GM19397 (cell line): Measurements from ENCODE around the gene ADAM11.

ENCODE experiments used
- ATAC-seq: cut with Tn5 transposase; IDR thresholded peaks from one replicate; pipeline ENCODE4 v1.9.1; 2021; ENCODE audit warnings: mild to moderate bottlenecking, moderate library complexity; ENCODE audit not compliant: unreplicated experiment

Gene ADAM11

GRCh38 chr17:44775136-44775837, 16.5 kb downstream of the ADAM11 start:
- peak; percentile 80 for ATAC-seq

DNA sequence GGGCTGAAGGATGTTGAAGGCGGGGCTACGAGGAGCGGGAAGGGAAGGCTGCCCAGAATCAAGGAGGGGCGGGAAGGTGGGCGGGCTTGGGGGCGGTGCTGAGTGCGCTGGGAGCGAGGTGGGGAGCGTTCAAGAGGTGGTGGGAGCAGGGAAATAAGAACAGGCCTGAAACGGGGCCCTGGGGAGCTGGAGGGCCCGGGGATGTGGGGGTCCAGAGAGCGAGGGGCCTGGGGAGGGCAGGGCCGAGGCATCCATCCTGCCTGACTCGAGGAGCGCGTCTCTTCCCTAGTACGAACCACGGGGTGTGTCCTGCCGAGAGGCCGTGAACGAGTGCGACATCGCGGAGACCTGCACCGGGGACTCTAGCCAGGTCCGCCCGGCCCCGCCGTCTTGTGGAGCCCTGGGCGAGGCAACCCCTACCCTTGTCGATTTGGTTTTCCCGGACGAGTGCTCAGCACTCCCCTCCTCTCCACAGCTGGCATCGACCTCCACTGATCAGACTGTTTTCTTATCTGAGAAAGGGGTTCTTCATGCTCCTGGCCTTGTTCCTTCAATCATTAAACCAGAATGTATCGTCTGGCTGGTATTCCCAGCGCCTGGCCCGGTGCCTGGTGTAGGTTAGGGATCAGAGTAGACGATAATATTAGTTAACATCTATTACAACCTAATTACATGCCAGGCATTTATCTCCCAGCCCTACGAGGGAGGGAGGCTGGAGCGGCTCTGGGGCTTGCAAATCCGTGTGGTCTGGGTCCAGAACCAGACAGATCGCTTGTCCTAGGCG, 17.2 kb downstream of the ADAM11 start:
- no peak for ATAC-seq

DNA sequence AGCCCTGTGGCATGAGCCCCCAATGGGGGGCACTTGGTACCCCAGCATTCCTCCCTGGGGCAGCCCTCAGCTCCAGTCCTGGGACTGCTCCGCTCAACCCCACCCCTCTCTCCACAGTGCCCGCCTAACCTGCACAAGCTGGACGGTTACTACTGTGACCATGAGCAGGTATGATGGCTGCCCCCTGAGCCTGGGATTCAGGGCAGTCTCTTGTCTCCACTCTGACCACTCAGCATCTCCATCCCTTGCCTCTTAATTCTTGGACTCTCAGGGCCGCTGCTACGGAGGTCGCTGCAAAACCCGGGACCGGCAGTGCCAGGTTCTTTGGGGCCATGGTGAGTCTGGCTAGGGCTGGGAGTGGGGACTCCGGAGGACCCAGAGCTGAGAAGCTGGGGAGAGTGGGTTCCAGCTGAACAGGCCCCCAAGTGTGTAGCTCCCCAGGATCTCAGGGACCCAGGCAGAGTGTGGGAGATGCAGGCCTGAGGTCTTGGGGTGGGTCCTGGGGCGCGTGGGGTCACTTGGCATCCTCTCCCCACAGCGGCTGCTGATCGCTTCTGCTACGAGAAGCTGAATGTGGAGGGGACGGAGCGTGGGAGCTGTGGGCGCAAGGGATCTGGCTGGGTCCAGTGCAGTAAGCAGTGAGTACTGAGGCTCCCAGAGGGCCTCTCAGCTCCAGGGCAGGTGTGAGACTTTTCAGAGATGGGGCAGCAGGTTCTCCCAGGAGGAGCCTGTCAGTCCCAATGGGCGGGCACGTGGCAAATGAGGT, 18.0 kb downstream of the ADAM11 start:
- no peak for ATAC-seq

DNA sequence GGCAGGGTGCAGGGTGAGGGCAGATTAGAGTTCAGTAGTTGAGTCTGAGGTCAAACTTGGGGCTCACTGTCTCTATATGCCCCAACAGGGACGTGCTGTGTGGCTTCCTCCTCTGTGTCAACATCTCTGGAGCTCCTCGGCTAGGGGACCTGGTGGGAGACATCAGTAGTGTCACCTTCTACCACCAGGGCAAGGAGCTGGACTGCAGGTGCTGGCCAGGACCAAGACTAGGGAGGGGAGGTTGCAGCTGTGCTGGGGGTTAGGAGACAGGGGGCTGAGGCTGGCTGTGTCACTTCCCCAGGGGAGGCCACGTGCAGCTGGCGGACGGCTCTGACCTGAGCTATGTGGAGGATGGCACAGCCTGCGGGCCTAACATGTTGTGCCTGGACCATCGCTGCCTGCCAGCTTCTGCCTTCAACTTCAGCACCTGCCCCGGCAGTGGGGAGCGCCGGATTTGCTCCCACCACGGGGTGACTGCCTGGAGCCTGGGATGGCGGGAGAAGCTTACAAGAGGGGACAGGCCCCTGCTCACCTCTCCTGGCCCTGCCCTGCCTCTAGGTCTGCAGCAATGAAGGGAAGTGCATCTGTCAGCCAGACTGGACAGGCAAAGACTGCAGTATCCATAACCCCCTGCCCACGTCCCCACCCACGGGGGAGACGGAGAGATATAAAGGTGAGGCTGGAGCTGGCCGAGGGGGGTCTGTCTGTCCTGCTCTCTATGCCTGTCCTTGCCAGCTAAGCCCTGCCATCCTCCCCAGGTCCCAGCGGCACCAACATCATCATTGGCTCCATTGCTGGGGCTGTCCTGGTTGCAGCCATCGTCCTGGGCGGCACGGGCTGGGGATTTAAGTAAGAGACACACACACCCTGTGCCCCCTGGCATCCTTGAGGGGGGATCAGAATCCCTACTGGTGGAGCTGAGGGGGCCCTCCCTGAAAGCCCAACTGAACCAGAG, 18.9 kb downstream of the ADAM11 start:
- ATAC-seq: no peak

DNA sequence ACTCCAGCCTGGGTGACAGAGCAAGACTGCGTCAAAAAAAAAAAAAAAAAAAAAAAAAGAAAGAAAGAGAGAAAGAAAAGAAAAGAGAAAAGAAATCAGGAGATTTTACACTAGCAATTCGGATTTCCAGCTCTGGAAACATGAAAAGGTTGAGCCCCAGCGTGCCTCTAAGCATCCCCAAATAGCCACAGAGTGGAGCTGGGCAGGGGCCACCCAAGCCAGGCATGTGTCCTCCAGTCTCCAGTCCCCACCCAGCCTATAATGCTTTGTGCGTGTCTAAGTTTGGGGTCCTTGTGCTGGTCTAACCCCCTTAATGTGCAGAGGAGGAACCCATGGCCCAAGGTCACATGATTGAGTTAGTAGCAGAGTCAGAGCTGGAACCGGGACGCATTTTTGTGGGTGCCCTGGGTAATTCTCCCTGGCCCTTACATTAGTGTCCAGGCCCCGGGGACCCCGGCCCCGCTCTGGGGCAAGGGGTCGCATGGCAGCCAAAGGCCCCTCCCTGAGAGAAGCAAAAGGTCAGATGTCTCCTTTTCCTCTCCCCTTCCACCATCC, 19.9 kb downstream of the ADAM11 start:
- ATAC-seq: no peak

DNA sequence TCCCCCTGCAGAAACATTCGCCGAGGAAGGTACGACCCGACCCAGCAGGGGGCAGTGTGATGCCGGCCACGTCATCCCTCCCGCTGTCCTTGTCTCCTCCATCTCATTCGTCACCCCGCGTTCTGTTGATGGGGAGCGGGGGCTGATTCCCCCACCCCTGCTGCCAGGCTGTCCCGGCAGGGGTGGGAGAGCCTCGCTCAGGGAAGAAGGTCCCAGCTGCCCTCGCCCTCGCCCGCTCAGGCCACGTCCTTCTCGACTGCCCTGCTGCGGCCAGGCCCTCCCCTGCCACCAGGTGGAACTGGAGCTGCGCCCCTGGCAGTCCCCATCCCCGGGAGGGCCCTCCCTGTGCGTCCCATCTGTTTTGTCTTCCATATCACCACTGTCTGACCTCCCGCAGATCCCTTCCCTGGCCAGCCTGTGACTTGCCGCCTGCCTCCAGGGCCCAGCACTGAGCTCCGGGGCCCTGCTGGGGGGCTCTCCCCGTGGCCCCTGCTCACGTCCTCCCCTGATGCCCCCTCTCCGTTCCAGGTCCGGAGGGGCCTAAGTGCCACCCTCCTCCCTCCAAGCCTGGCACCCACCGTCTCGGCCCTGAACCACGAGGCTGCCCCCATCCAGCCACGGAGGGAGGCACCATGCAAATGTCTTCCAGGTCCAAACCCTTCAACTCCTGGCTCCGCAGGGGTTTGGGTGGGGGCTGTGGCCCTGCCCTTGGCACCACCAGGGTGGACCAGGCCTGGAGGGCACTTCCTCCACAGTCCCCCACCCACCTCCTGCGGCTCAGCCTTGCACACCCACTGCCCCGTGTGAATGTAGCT, 20.6 kb downstream of the ADAM11 start:
- ATAC-seq: no peak

GRCh38 chr17:44780161-44780560, 21.4 kb downstream of the ADAM11 start:
- ATAC-seq: no peak

GRCh38 chr17:44780845-44781480, 22.2 kb downstream of the ADAM11 start:
- ATAC-seq: no peak

- ATAC-seq: no peak
These were observed 22.9 kb downstream of the ADAM11 start for GRCh38 chr17:44781551-44782325.

GRCh38 chr17:44782326-44782850, 23.6 kb downstream of the ADAM11 start:
- no peak for ATAC-seq

DNA sequence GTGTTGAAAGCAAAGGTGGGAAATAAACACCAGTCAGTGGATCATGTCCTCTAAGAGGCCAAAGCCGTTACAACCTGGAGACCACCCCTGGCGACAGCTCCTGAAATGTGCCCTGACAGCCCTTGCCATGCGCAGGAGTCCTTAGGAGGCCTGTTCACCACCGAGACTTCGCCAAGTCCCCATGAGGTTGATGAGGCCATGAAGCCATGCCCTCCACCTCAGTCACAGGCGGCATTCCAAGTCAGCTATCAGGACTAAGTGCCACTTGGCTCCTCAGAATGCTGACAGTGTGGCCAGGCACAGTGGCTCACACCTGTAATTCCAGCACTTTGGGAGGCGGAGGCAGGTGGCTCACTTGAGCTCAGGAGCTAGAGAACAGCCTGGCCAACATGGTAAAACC, 27.1 kb downstream of the ADAM11 start:
- ATAC-seq: no peak

DNA sequence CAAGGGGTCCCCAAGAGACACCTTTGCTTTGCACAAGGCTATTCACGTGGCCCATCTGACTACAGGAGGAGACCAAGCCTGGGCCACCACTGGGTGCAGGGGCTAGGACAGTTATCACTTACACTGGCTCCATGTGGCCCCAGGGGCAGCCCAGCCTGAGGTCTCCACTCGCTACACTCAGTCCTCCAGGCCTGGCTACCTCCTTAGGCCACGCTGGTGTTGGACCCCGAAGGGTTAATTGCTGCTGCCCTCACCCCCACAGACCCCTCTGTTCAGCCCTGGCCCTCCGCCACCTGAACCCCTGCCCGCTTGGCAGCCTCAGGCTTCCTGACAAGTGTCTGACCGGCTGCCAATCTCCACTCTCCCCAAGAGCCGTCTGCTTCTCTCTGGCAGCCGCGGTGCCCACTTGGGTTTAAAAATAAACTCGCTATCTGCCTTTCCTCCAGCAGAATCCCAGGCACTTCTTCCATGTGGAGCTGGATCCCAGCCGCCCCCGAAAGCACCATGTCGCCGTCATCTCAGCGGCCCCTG, 27.8 kb downstream of the ADAM11 start:
- ATAC-seq: no peak

GRCh38 chr17:44787271-44787940, 28.6 kb downstream of the ADAM11 start:
- no peak for ATAC-seq

DNA sequence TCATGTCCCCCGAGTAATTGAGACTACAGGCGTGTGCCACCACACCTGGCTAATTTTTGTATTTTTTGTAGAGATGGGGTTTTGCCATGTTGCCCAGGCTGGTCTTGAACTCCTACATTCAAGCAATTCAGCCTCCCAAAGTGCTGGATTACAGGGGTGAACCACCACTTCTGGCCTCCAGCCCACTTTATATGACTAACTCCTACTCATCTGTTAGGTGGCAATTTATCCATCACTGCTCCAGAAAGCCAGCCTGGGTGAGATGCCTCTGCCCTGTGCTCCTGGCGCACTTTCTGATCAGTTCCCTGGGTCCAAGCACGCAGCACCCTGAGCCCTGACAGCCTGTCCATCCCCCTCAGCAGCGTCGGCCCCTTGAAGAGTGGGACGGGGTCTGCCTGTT, 29.4 kb downstream of the ADAM11 start:
- no peak for ATAC-seq

DNA sequence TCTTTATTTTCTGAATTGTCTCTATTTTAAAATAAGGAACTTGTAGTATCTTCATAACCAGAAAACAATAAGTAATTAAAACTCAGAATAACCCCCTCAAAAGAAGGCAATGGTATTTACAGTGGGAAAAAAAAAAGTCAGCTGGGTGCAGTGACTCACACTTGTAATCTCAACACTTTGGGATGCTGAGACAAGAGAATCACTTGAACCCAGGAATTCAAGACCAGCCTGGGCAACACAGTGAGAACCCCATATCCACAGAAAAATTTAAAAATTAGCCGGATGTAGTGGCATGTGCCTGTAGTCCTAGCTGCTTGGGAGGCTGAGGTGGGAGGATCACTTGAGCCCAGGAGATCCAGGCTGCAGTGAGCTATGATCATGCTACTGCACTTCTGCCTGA, 33.5 kb downstream of the ADAM11 start:
- ATAC-seq: no peak

GRCh38 chr17:44793885-44794842, 35.4 kb downstream of the ADAM11 start:
- no peak for ATAC-seq
